Ovary (tissue), 3 donors: ENCODE data around the gene JUNB.

Experiments
- CTCF ChIP-seq, 3 donors: fragments of 450-650 bp in 2 of 3; fragments of 200-600 bp in 1 of 3; IDR thresholded peaks; one replicate each; pipeline versions ENCODE4 v1.5.1 to v1.8.0; 2016 to 2022; ENCODE audit warnings: antibody characterized with exemption in 3 of 3, mild to moderate bottlenecking in 1 of 3
- EP300 ChIP-seq: sonication (generic); formaldehyde crosslinking; IDR thresholded peaks from one replicate; pipeline ENCODE4 v1.6.1; 2017; ENCODE audit warnings: antibody characterized with exemption
- POLR2A ChIP-seq: fragments of 450-650 bp; IDR thresholded peaks from one replicate; pipeline ENCODE4 v1.6.1; 2017; ENCODE audit warnings: antibody characterized with exemption, mild to moderate bottlenecking, moderate library complexity
- donor health status: DM: no; HTN: no; CAD: no.

GRCh38 chr19:12764698-12765097 lies 26.6 kb upstream of the JUNB start:
- no peak for TF ChIP-seq POLR2A
- no peak for TF ChIP-seq CTCF (IDR thresholded peaks at IDR 0.05)
- TF ChIP-seq EP300: no peak
